CD4-positive, CD25-positive, alpha-beta regulatory T cell (primary cell): ENCODE results near the gene TCHP. TPM values are rescaled to one million over a fixed set of nuclear protein-coding genes. Genes with fewer than 3 reads are reported as not detected.
A peak's percentile ranks its signal among the peaks of the same experiment; 100 is the strongest.

Experiments used
- ATAC-seq, 2 donors: fragments of 150-1000 bp; cut with Tn5 transposase; one replicate each; pipeline ENCODE4 v1.10.0; 2021; ENCODE audit warnings: low read depth in 2 of 2, moderate number of reproducible peaks in 2 of 2, moderate library complexity in 1 of 2
- DNase-seq, 3 donors: peaks; one replicate each; pipeline versions ENCODE4 v3.0.0 to v3.0.0-alpha.2; 2012 to 2022; ENCODE audit warnings: mixed read lengths in 1 of 3
- H3K27ac ChIP-seq: one replicate; pipeline ENCODE4 v1.7.0; 2013; ENCODE audit warnings: mild to moderate bottlenecking, low read length; ENCODE audit not compliant: insufficient read depth, poor library complexity, severe bottlenecking
- H3K27me3 ChIP-seq: one replicate; pipeline ENCODE4 v1.7.0; 2013; ENCODE audit warnings: low read length; ENCODE audit not compliant: control insufficient read depth, insufficient read depth
- H3K36me3 ChIP-seq: one replicate; pipeline ENCODE4 v1.7.0; 2013; ENCODE audit warnings: mild to moderate bottlenecking, low read length, moderate library complexity; ENCODE audit not compliant: control insufficient read depth, insufficient read depth
- H3K4me1 ChIP-seq: 2 replicates; pipeline ENCODE4 v1.7.0; 2013; ENCODE audit warnings: mild to moderate bottlenecking, low read length; ENCODE audit not compliant: insufficient read depth, control insufficient read depth, poor library complexity, severe bottlenecking
- H3K4me3 ChIP-seq: one replicate; pipeline ENCODE4 v1.7.0; 2013; ENCODE audit warnings: low read depth, mild to moderate bottlenecking, low read length, moderate library complexity
- H3K9me3 ChIP-seq, 2 experiments: 1 replicate in 1 of 2; 2 replicates in 1 of 2; pipeline ENCODE4 v1.7.0; 2013; ENCODE audit warnings: low read length in 2 of 2, mild to moderate bottlenecking in 1 of 2, moderate library complexity in 1 of 2; ENCODE audit not compliant: control insufficient read depth in 2 of 2
- H3K27ac Mint-ChIP-seq, 3 donors: one replicate each; pipeline ENCODE4 v1.8.0; 2020 to 2022; ENCODE audit warnings: mild to moderate bottlenecking in 3 of 3, mixed read lengths in 3 of 3, moderate library complexity in 2 of 3
- H3K27me3 Mint-ChIP-seq: one replicate; pipeline ENCODE4 v1.8.0; 2022; ENCODE audit warnings: mild to moderate bottlenecking, mixed read lengths
- H3K36me3 Mint-ChIP-seq: one replicate; pipeline ENCODE4 v1.8.0; 2020; ENCODE audit warnings: mixed read lengths
- H3K4me1 Mint-ChIP-seq, 4 donors: one replicate each; pipeline ENCODE4 v1.8.0; 2020 to 2022; ENCODE audit warnings: mixed read lengths in 4 of 4, mild to moderate bottlenecking in 1 of 4
- H3K4me3 Mint-ChIP-seq, 4 donors: one replicate each; pipeline ENCODE4 v1.8.0; 2020 to 2022; ENCODE audit warnings: mild to moderate bottlenecking in 4 of 4, mixed read lengths in 4 of 4, moderate library complexity in 3 of 4
- H3K9me3 Mint-ChIP-seq, 7 donors: one replicate each; pipeline ENCODE4 v1.8.0; 2020 to 2022; ENCODE audit warnings: mixed read lengths in 7 of 7, mild to moderate bottlenecking in 3 of 7, moderate library complexity in 2 of 7
- polyA plus RNA-seq, 4 donors: library from polyadenylated mRNA; unstranded; fragments of 300-500 nt; fragmentation: Illumina TruSeq; gene quantifications; one replicate each; pipeline ENCODE4 v1.2.3, GENCODE V29; 2021
- total RNA-seq: library from RNA; stranded (reverse); gene quantifications from one replicate; pipeline ENCODE4 v1.2.3, GENCODE V29; 2022

TCHP gene
- total and polyA plus RNA-seq, 5 donors from 2014 or later, result 9.0 to 29.8 (median 10.2) TPM

DNA sequence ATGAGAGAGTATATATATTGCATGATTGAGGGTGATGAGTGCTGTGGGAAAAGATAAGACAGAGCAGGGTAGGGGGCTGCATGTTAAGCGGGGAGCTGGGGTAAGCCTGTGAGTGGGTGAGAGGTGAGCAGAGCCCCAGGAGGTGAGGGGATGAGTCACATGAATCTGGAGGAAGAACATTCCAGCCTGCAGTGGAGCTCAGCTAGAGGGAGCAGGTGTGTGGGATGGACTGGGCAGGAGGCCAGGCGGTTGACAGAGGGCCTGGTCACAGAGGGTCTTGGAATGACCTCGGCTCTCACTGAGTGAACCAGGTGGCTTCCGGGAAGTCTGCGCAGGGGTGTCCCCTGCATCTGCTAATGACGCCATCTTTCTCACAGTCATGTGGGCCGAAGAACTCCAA, 51.7 kb downstream of the TCHP start:
- Histone ChIP-seq H3K27ac (no peak overlapping the region), H3K4me1 (no peaks in the 10 kb centered on the region), H3K4me3 (no peak overlapping the region), H3K9me3 (no peaks in the 10 kb centered on the region), H3K36me3 (peaks cover 86% of the 10 kb centered on the region), H3K27me3 (no peaks in the 10 kb centered on the region)
- DNase-seq, result no peak
- H3K4me1 Mint-ChIP-seq, result peaks cover 0 to 23% (median 8%) of the 10 kb centered on the region in 4 donors
- H3K9me3 Mint-ChIP-seq, result no peaks in the 10 kb centered on the region
- ATAC-seq, result no peak
- H3K36me3 Mint-ChIP-seq, result peaks cover 54% of the 10 kb centered on the region
- no peak overlapping the region for H3K4me3 Mint-ChIP-seq
- H3K27me3 Mint-ChIP-seq, result no peaks in the 10 kb centered on the region
- H3K27ac Mint-ChIP-seq, result peak overlapping the region in 2 of 3 donors; percentile 0 to 82

DNA sequence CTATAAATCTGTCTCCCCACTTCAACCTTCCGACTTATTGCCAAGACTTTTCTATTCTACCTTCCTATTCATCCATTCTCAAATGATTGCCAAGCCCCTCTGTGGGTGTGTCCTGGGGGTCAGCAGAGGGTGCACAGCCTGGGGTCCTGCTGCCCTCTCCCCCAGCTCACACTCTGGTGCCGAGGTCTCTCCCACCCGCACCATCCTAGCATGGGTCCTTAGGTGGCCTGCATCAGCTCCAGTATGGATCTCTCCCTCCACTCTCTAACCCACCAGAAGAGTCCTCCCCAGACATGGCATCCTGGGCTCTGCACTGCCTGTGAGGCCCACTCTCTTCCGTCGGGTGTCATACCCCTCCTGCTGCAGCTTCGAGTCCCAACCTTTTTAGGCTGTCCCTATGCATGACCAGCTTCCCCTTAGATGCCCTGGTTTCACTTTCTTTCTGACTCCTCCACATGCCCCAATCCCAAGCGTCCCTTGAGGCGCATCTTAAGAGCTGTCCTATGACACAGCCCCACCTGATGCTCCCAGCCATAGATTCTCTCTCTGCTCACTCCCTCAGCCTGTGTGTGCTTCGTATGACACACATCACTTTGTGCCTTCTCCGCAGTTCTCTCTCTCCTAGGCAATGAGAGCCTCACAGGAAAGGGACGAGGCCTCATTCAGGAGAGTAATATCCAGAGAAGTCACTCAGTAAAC, 52.2 kb downstream of the TCHP start:
- ATAC-seq, result peak; percentile 18 to 20
- peaks cover 86% of the 10 kb centered on the region for H3K36me3 ChIP-seq
- Mint-ChIP-seq H3K27ac (peak overlapping the region in 2 of 3 donors; percentile 0 to 87), H3K4me3 (no peak overlapping the region), H3K9me3 (no peaks in the 10 kb centered on the region), H3K4me1 (peaks cover 0 to 18% (median 6%) of the 10 kb centered on the region in 4 donors), H3K27me3 (no peaks in the 10 kb centered on the region), H3K36me3 (peaks cover 52% of the 10 kb centered on the region)
- no peak overlapping the region for H3K4me3 ChIP-seq
- no peak overlapping the region for H3K27ac ChIP-seq
- DNase-seq, result no peak
- no peaks in the 10 kb centered on the region for H3K9me3 ChIP-seq
- no peaks in the 10 kb centered on the region for H3K4me1 ChIP-seq
- H3K27me3 ChIP-seq, result no peaks in the 10 kb centered on the region

DNA sequence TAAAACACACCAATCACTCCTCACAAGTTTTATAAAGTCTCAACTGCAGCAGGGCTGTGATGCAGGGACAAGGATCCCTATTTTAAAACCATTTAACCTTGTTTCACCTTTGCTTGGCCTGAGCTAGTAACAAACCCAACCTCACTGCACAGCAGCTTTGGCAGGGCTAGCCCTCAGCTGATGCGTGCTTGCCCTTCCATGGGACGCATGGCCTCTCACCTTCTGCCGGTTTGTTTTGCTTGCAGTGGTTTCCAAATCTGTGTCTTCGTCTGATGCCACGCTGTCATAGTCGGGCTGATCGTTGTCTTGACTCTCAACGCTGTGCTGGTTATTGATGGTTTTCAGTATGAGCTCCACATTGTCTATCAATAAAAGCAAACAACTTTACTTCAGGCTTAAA, 52.8 kb downstream of the TCHP start:
- DNase-seq (no peak), ATAC-seq (no peak)
- Histone ChIP-seq H3K27ac (no peak overlapping the region), H3K9me3 (no peaks in the 10 kb centered on the region), H3K27me3 (no peaks in the 10 kb centered on the region), H3K4me3 (no peak overlapping the region), H3K36me3 (peaks cover 81% of the 10 kb centered on the region), H3K4me1 (no peaks in the 10 kb centered on the region)
- H3K4me1 Mint-ChIP-seq, result peaks cover 0 to 13% (median 3%) of the 10 kb centered on the region in 4 donors
- no peak overlapping the region for H3K27ac Mint-ChIP-seq
- no peaks in the 10 kb centered on the region for H3K27me3 Mint-ChIP-seq
- peaks cover 48% of the 10 kb centered on the region for H3K36me3 Mint-ChIP-seq
- H3K4me3 Mint-ChIP-seq, result no peak overlapping the region
- H3K9me3 Mint-ChIP-seq, result no peaks in the 10 kb centered on the region

DNA sequence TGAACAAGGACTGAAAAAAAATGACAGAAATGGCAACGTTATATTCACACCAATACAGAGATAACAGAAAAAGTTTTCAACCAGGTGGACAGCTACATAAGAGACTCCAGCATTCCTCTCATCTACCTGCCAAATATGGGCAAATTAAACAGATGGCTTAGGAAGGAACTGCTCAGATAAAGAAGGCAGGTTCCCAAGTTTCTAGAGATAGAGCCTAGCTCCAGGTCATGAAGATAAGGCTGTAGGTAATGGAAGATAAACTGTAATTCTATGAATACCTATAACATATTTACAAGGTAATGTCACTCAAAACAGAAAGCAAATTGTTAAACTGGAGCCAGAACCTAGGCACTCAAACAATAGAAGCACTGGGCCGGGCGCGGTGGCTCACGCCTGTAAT, 53.6 kb downstream of the TCHP start:
- H3K4me3 Mint-ChIP-seq, result no peak overlapping the region
- H3K27ac Mint-ChIP-seq, result peak overlapping the region in 1 of 3 donors; percentile 86
- H3K27me3 Mint-ChIP-seq, result no peaks in the 10 kb centered on the region
- ATAC-seq (no peak), DNase-seq (no peak)
- no peaks in the 10 kb centered on the region for H3K9me3 ChIP-seq
- no peaks in the 10 kb centered on the region for H3K9me3 Mint-ChIP-seq
- H3K27ac ChIP-seq, result no peak overlapping the region
- H3K4me1 Mint-ChIP-seq, result peaks cover 0 to 8% (median 1%) of the 10 kb centered on the region in 4 donors
- H3K36me3 Mint-ChIP-seq, result peaks cover 49% of the 10 kb centered on the region
- peaks cover 77% of the 10 kb centered on the region for H3K36me3 ChIP-seq
- H3K4me3 ChIP-seq, result no peak overlapping the region
- H3K27me3 ChIP-seq, result no peaks in the 10 kb centered on the region
- H3K4me1 ChIP-seq, result no peaks in the 10 kb centered on the region

DNA sequence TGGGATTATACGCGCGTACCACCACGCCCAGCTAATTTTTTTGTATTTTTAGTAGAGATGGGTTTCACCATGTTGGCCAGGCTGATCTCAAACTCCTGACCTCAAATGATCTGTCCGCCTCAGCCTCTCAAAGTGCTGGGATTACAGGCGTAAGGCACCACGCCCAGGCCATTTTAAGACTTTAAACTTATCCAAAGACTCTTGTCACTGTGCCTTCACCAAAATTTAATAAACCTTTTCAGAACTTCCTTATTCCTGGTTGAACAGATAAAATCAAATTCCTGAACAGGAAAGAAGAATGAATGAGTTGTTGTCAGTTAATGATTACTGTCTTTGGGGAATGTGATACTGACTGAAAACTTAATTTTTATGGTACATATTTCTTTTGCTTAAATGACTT, 58.3 kb downstream of the TCHP start:
- ATAC-seq (no peak), DNase-seq (no peak)
- peaks cover 0 to 11% (median 2%) of the 10 kb centered on the region in 4 donors for H3K4me1 Mint-ChIP-seq
- H3K4me3 Mint-ChIP-seq, result no peak overlapping the region
- no peak overlapping the region for H3K27ac Mint-ChIP-seq
- Histone ChIP-seq H3K36me3 (peaks cover 75% of the 10 kb centered on the region), H3K27me3 (no peaks in the 10 kb centered on the region), H3K4me3 (no peak overlapping the region), H3K27ac (no peak overlapping the region), H3K4me1 (no peaks in the 10 kb centered on the region), H3K9me3 (no peaks in the 10 kb centered on the region)
- H3K27me3 Mint-ChIP-seq, result no peaks in the 10 kb centered on the region
- H3K36me3 Mint-ChIP-seq, result peaks cover 34% of the 10 kb centered on the region
- no peaks in the 10 kb centered on the region for H3K9me3 Mint-ChIP-seq

DNA sequence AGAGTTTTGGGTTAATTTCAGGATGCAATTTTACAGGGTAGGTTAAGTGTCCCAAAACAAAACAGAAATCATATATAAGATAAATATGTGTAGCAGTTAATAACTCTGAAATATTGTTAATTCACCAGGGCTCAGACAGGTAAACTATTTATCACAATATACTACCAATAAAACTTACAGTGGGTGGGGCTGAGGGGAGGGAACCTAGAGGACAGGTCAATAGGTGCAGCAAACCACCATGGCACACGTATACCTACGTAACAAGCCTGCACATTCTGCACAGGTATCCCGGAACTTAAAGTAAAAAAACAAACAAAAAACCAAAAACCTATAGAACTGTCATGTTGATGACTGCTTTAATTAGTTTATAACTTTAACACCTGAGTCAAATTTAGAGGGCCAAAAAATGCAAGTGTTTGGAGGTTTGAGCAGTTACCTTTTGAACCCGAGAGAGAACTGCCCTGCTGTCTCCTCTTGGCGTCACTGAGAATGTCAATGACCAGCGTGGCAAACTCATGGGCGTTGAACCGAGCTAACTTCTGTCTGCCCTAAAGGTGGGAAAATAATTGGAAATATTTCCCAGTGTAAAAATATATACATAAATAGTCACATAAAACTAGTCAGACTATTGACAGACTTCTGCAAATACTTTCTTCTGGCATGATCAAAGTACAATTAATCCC, 59.5 kb downstream of the TCHP start:
- ATAC-seq (no peak), DNase-seq (no peak)
- Histone ChIP-seq H3K36me3 (peaks cover 79% of the 10 kb centered on the region), H3K4me1 (no peaks in the 10 kb centered on the region), H3K27me3 (no peaks in the 10 kb centered on the region), H3K27ac (no peak overlapping the region), H3K4me3 (no peak overlapping the region), H3K9me3 (no peaks in the 10 kb centered on the region)
- Mint-ChIP-seq H3K27me3 (no peaks in the 10 kb centered on the region), H3K4me1 (peaks cover 0 to 12% (median 4%) of the 10 kb centered on the region in 4 donors), H3K36me3 (peaks cover 38% of the 10 kb centered on the region), H3K27ac (peak overlapping the region in 1 of 3 donors; percentile 26), H3K9me3 (no peaks in the 10 kb centered on the region), H3K4me3 (no peak overlapping the region)

DNA sequence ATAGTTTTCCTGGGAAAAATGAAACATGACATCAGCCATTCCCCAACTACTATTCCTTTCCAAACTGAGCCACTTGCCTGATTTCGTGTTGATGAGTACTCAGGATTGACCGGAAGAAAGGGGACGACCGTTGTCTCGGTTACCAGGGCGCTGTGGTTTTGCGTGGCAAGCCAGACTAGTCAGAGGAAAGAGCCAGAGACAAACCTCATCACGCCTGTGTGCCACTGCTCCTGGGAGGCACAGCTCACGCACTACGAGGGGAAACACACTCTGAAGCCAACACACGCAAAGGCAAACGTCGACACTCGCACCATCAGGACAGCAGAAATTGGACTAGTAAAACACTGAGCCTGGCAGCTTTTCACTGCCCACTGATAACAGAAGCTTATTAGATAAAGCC, 61.1 kb downstream of the TCHP start:
- Histone ChIP-seq H3K27me3 (no peaks in the 10 kb centered on the region), H3K9me3 (no peaks in the 10 kb centered on the region), H3K36me3 (peaks cover 83% of the 10 kb centered on the region), H3K4me3 (no peak overlapping the region), H3K27ac (no peak overlapping the region), H3K4me1 (no peaks in the 10 kb centered on the region)
- Mint-ChIP-seq H3K27ac (peak overlapping the region in 1 of 3 donors; percentile 75), H3K9me3 (no peaks in the 10 kb centered on the region), H3K27me3 (no peaks in the 10 kb centered on the region), H3K4me1 (peaks cover 0 to 12% (median 7%) of the 10 kb centered on the region in 4 donors), H3K36me3 (peaks cover 47% of the 10 kb centered on the region), H3K4me3 (no peak overlapping the region)
- ATAC-seq (no peak), DNase-seq (no peak)
